D341Med (cell line): ENCODE measurements around the gene LAMB4.
A peak's percentile ranks its signal among the peaks of the same experiment; 100 is the strongest.

ENCODE experiments used
- DNase-seq: peaks from one replicate; pipeline ENCODE4 v3.0.0; 2012; ENCODE audit warnings: low spot score

Gene LAMB4

DNA sequence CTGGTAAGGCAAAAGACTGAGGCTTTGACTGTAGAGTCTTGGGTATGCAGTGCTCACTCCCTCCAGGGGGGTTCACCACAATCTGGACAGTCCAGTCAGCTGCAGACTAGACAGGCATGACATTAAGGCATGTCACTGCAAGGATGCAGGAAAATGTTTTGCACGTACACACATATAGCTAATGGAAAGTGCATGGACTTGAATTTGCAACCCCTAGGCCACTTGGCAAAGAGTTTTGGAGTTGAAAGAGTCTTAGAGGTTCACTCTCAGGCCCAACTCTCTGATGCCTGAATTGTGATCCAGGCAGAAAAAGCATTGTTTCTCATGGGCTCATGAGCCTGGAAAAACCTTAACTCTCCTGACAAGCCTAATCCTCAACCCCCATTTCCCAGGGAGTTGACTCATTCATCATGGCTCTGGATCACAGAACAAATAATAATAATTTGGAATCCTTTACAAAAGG, 51.9 kb downstream of the LAMB4 start:
- no peak for DNase-seq

DNA sequence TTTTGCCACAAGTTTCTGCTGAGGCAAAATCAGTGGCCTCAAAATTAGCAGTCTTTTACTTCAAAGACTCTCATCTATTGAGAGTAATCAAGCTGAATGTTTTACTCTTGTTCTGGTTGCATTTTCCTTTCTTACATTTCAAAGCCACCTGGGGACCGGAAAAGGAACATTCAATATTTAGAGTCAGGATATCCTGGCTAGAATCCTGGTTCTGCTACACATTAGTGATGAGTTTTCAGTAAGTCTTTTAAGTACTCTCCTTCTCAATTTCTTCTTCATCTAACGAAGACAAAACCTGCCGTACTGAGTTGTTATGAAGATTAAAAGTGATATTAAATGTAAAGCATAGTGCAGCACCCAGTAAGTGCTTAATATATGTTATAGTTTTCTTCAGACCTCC, 52.5 kb downstream of the LAMB4 start:
- no peak for DNase-seq

GRCh38 chr7:108076156-108076555, 54.0 kb downstream of the LAMB4 start:
- DNase-seq: no peak

DNA sequence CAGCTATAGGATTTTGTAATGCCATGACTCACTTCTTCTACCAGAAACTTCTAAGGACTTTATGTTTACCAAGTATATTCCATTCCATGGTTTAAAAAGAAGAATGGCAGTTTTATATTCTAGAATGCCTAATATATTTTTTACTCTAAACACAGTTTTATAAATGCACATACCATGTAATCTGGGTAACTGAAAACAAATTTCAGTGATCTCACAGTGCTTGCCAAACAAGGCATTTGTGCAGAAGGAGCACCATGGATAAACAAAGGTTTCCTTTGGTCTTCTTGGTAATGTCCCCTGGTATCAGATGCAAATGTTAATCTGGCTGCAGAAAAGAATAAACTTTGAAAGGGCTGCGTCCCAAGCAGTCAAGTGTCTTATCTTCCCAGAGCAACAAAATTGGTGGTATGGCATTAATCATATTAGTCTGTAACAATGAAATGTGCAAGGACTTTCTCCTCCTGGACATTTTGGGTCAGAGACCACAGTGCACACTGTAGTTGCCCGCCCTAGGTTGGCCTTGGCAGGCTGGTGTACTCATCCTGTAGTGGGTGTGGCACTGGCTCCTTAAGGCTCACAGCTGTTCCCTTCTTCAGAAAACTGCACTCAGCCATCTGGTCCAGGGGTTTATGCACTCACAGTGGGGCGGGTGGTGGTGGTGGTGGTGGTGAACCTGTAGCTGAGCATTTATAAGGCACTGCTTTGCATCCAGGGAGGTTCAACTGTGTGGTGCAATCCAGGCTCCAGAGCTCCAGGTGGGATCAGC, 56.7 kb downstream of the LAMB4 start:
- DNase-seq: peak; percentile 73

DNA sequence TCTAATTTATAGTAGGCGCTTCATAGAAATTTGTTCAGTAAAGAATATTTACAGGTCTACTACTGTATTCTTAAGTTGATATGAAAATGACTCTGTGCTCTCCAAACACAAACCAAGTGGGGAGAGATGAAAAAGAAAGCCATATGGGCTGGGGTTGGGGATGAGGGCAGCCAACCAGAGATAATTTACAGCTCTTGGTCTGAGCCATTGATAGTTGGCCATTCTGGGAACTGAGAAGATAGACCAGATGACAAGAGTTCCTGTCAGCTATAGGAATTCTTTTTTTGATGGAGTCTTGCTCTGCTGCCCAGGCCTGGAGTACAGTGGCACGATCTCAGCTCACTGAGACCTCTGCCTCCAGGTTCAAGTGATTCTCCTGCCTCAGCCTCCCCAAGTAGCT, 57.4 kb downstream of the LAMB4 start:
- no peak for DNase-seq

DNA sequence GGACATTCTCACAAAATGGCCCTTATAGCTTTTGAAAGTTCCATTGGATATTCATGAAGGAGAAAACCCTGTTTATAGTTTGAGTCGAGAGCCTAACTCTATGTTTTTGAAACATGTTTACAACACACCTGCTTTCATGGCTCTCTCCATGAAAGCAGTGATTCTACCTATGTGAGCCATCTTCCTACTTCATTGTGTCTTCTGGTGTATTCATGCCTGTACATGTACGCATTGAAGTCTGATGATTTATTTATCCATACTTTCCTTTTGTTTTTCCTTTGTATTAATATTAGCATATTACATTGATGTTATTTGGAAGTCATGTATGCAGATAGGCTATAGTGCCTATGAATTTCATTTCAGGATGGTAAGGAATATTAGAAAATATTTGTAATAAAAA, 58.0 kb downstream of the LAMB4 start:
- no peak for DNase-seq

GRCh38 chr7:108071551-108071950, 58.6 kb downstream of the LAMB4 start:
- DNase-seq: no peak

GRCh38 chr7:108069646-108070045, 60.5 kb downstream of the LAMB4 start:
- DNase-seq: no peak

DNA sequence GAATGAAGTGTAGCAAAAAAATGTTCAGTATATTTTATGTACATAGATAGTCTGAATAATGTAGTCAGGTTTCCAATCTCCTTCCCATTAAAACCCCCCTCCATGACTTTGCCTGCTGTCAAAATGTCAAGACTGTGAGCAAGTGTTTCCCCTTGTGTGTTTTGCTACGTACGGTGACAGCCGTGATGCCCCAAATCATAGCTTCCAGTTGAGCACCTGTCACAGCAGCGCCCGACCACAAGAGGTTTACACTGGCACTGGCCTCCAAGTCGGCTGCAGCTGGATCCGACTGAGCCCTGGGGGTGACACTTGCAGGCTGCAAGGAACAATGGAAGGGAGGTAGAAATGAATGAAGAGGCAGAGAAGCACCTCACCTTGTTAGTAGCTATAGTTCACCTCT, 62.3 kb downstream of the LAMB4 start:
- DNase-seq: no peak

DNA sequence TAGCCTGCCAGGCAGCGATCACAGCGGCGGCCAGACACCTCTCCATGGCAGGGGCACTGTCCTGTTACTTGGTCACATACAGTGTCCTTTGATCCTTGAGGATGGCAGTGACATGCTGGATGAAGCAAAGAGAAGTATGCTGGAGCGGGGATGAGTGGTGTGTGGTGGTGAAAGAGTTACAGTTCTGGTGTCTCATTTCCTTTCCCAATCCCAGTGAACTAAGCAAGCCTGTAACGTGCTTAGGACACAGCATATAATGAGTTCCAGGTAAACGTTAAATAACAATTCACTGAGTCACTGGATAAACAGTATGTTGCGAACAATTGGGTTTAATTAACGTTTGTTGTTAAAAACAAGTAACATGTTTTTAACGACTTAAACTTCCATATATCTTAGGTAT, 63.7 kb downstream of the LAMB4 start:
- no peak for DNase-seq

DNA sequence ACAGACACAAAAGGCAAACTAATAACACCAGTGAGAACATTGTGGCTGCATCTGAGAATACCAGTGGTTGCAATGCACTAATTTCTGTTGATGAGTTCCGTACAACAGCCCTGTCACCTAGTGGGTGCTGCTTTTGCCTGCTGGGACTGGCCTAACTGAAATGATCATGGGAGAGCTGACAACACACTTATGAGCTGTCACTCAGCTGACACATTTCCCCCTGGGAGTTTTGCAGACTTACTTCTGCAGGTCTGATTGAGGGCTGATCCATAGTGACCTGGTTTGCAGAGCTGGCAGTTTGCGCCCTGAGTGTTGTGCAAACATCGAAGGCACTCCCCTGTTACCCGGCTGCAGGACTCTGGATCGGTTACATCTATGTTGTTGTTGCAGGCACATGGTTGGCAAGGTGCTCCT, 66.6 kb downstream of the LAMB4 start:
- no peak for DNase-seq

- no peak for DNase-seq
These were observed 67.7 kb downstream of the LAMB4 start for GRCh38 chr7:108062250-108063014.

DNA sequence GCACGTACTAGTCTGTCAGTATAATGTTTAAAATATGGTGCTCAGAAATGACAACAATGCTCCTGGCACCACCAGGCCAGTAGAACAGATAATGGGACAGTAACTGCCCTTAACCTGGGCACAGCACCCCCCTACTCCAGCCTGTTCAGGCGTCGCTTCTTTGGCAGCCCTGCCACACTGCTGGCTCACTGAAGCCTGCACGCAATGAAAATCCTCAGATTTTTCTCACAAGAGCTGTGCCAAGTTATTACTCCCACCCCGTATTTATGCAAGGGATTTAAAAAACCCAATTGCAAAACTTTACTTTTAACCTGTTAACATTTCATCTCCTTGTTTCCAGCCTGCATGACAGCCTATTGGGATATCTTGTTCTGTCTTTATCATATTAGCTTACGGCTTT, 70.6 kb downstream of the LAMB4 start:
- DNase-seq: no peak

DNA sequence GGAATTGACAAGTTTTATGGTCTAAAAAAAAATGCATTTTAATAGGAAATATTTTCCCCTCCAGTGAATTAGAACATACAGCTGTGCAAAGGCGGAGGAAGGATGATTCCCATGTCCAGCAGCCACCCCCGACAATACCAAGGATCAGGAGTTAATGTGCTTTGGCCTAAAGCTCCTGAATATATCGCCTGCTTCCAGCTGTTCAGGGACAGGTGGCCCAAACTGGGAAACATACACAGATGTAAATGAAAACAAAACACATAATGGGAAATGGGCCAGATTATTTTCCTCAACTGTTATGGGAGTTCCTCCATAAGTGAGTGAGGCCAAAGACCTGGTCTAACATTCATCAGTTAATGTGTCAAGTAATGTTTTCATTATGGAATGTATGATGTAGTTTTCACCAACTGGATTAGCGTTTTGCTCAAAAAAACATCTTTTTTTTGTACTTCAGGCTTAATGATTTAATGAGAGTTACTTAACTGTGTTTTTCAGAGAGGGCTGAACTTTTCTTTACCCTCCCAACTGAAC, 72.1 kb downstream of the LAMB4 start:
- DNase-seq: no peak

- no peak for DNase-seq
These were observed 74.5 kb downstream of the LAMB4 start for GRCh38 chr7:108055611-108056021.

DNA sequence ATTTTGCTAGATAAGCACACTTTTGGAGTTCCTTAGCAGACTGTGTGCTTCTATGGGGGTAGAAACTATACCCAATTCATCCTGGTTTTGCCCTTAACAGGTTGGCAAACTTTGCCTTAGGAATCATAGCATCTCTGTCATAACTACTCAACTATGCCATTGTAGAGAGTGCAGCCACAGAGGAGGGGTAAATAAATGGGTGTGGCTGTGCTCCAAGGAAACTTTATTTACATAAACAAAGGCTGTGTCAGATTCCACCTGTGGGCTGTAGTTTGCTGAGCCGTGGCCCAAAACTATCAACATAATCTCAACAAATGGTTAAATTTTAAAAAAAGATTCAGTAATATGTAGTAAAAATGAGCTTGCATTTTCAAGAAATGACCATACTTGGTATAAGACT, 75.6 kb downstream of the LAMB4 start:
- DNase-seq: no peak

DNA sequence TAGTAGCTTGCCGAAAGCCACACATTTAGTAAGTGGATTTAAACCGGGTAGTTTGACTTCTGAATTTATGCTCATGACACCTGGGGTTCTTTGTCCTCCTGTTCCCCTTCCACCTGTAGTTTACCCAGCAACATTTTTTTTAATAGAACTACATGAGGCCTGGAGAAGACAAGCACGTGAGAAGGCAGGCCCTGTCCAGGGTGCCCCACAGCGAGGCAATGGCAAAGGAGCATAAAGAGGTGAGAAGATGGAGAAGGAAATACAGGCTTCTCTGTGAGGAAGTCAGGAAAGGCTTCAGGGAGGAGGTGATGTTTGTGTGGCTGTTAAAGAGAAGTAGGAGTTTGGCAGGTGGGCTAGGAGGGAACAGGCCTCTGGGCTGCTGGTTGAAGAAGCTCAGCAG, 76.9 kb downstream of the LAMB4 start:
- DNase-seq: no peak

- no peak for DNase-seq
These were observed 78.7 kb downstream of the LAMB4 start for GRCh38 chr7:108051454-108051853.

DNA sequence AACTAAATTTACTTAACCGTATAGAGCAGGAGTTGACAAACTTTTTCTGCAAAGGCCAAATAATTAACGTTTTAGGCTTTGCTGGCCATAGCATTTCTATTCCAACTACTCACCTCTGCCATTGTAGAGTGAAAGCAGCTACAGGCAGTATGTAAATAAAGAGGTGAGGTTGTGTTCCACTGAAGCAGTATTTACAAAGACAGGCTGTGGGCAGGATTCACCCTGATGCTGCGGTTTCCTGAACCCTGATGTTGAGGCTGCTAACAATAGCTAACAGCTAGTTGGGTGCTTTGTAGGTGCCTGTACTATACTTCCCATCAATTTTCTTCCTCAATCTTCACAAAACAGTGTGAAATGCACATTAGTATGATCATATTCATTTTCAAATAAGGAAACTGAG, 80.2 kb downstream of the LAMB4 start:
- no peak for DNase-seq

- DNase-seq: no peak
These were observed 81.7 kb downstream of the LAMB4 start for GRCh38 chr7:108048422-108048821.

GRCh38 chr7:108046952-108047506, 83.1 kb downstream of the LAMB4 start:
- DNase-seq: no peak

- no peak for DNase-seq
These were observed 84.5 kb downstream of the LAMB4 start for GRCh38 chr7:108045669-108046068.

- no peak for DNase-seq
These were observed 85.0 kb downstream of the LAMB4 start for GRCh38 chr7:108045154-108045553.
